ENCODE measurements around the gene TNFRSF4. TPM values are rescaled to one million over a fixed set of nuclear protein-coding genes. Genes with fewer than 3 reads are reported as not detected.
A peak's percentile ranks its signal among the peaks of the same experiment; 100 is the strongest.

TNFRSF4 gene
- total and polyA plus RNA-seq, 2 of the 13 experiments (the other 11 are each of a cell fraction or from before 2014, with no cell fraction given) = not detected

DNA sequence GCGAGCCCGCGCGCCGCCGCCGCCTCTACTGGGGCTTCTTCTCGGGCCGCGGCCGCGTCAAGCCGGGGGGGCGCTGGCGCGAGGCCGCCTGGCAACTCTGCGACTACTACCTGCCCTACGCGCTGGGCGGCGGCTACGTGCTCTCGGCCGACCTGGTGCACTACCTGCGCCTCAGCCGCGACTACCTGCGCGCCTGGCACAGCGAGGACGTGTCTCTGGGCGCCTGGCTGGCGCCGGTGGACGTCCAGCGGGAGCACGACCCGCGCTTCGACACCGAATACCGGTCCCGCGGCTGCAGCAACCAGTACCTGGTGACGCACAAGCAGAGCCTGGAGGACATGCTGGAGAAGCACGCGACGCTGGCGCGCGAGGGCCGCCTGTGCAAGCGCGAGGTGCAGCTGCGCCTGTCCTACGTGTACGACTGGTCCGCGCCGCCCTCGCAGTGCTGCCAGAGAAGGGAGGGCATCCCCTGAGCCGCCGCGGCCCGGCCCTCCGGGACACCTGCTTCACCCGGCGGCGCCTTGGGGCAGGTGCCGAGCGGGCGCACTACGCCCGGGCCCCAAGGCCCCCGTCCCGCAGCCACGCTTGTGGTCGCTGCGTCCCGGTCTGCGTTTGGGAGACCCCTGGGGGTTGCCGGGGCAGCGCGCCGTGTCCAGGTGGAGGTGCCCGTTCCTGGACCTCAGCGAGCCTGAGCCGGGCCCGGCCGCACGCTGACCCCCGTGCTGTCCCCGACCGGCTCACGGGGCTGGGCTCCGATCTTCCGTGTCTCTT is 19.0 kb upstream of the TNFRSF4 start (continued):
- TF ChIP-seq, protein P1, sequence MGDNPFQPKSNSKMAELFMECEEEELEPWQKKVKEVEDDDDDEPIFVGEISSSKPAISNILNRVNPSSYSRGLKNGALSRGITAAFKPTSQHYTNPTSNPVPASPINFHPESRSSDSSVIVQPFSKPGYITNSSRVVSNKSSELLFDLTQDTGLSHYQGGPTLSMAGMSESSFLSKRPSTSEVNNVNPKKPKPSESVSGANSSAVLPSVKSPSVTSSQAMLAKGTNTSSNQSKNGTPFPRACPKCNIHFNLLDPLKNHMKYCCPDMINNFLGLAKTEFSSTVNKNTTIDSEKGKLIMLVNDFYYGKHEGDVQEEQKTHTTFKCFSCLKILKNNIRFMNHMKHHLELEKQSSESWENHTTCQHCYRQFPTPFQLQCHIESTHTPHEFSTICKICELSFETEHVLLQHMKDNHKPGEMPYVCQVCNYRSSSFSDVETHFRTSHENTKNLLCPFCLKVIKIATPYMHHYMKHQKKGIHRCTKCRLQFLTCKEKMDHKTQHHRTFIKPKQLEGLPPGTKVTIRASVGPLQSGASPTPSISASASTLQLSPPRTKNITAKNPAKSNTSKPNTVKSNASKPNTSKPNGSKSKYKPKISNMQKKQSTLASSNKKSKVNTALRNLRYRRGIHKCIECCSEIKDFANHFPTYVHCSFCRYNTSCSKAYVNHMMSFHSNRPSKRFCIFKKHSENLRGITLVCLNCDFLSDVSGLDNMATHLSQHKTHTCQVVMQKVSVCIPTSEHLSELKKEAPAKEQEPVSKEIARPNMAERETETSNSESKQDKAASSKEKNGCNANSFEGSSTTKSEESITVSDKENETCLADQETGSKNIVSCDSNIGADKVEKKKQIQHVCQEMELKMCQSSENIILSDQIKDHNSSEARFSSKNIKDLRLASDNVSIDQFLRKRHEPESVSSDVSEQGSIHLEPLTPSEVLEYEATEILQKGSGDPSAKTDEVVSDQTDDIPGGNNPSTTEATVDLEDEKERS (CRISPR knock-in tag; IDR thresholded peaks at IDR 0.05) = no peak
- TF ChIP-seq NR3C1 (CRISPR knock-in tag; IDR thresholded peaks at IDR 0.05) = no peak
- no peak for TF ChIP-seq U2AF2 (IDR thresholded peaks at IDR 0.05; ENCODE audit: low read depth, low read length)
- TF ChIP-seq ZNF678 (CRISPR knock-in tag; IDR thresholded peaks at IDR 0.05) = no peak
- no peak for TF ChIP-seq ETV6 (CRISPR knock-in tag; conservative IDR thresholded peaks at IDR 0.05)
- TF ChIP-seq MTF1 (CRISPR knock-in tag; IDR thresholded peaks at IDR 0.05) = no peak
- TF ChIP-seq SP5 (CRISPR knock-in tag; IDR thresholded peaks at IDR 0.05; ENCODE audit: borderline replicate concordance, low read depth) = no peak
- no peak for TF ChIP-seq TMF1 (CRISPR knock-in tag; IDR thresholded peaks at IDR 0.05; ENCODE audit: low read depth)
- TF ChIP-seq, protein P2, sequence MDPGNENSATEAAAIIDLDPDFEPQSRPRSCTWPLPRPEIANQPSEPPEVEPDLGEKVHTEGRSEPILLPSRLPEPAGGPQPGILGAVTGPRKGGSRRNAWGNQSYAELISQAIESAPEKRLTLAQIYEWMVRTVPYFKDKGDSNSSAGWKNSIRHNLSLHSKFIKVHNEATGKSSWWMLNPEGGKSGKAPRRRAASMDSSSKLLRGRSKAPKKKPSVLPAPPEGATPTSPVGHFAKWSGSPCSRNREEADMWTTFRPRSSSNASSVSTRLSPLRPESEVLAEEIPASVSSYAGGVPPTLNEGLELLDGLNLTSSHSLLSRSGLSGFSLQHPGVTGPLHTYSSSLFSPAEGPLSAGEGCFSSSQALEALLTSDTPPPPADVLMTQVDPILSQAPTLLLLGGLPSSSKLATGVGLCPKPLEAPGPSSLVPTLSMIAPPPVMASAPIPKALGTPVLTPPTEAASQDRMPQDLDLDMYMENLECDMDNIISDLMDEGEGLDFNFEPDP (CRISPR knock-in tag; conservative IDR thresholded peaks at IDR 0.05) = no peak
- no peak for TF ChIP-seq SSRP1 (CRISPR knock-in tag; IDR thresholded peaks at IDR 0.05)
- TF ChIP-seq ZNF850 (CRISPR knock-in tag; conservative IDR thresholded peaks at IDR 0.05) = no peak
- TF ChIP-seq, protein P3, sequence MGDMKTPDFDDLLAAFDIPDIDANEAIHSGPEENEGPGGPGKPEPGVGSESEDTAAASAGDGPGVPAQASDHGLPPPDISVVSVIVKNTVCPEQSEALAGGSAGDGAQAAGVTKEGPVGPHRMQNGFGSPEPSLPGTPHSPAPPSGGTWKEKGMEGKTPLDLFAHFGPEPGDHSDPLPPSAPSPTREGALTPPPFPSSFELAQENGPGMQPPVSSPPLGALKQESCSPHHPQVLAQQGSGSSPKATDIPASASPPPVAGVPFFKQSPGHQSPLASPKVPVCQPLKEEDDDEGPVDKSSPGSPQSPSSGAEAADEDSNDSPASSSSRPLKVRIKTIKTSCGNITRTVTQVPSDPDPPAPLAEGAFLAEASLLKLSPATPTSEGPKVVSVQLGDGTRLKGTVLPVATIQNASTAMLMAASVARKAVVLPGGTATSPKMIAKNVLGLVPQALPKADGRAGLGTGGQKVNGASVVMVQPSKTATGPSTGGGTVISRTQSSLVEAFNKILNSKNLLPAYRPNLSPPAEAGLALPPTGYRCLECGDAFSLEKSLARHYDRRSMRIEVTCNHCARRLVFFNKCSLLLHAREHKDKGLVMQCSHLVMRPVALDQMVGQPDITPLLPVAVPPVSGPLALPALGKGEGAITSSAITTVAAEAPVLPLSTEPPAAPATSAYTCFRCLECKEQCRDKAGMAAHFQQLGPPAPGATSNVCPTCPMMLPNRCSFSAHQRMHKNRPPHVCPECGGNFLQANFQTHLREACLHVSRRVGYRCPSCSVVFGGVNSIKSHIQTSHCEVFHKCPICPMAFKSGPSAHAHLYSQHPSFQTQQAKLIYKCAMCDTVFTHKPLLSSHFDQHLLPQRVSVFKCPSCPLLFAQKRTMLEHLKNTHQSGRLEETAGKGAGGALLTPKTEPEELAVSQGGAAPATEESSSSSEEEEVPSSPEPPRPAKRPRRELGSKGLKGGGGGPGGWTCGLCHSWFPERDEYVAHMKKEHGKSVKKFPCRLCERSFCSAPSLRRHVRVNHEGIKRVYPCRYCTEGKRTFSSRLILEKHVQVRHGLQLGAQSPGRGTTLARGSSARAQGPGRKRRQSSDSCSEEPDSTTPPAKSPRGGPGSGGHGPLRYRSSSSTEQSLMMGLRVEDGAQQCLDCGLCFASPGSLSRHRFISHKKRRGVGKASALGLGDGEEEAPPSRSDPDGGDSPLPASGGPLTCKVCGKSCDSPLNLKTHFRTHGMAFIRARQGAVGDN (CRISPR knock-in tag; IDR thresholded peaks at IDR 0.05) = peak; percentile 10; the same call in 1 of the 2 replicates
- peak; percentile 71 for TF ChIP-seq AGO2 (optimal IDR thresholded peaks at IDR 0.05; ENCODE audit: low read depth, low read length)
